Measurements from ENCODE around the gene ALG10B. TPM values are rescaled to one million over a fixed set of nuclear protein-coding genes. Genes with fewer than 3 reads are reported as not detected.
"Not testable (repeated sequence)": the region's sequence is repeated elsewhere in the genome, so short reads cannot be mapped to it uniquely, and the experiment has no call there.

The ALG10B gene
- total RNA-seq, 2 donors from 2014 or later: 5.6 to 6.2 TPM

GRCh38 chr12:38289396-38289795 is 27.2 kb upstream of the ALG10B start:
- no peak for ATAC-seq
- 50 to 60% methylated on average over 2 of the region's 2 CpGs for WGBS, 2 donors

GRCh38 chr12:38291160-38291559 is 25.4 kb upstream of the ALG10B start:
- intact Hi-C loops (cut with DNase I): no loop called here

More at GRCh38 chr12:38289396-38289795, 27.2 kb upstream of the ALG10B start:
- no peaks in the 10 kb centered on the region for H3K27me3 ChIP-seq
- H3K9me3 ChIP-seq: no peaks in the 10 kb centered on the region
- no peaks in the 10 kb centered on the region for H3K36me3 ChIP-seq (replicated peaks in 1 of 2; ENCODE audit: insufficient read depth in 1 of 2, low read depth in 2 of 2)
- H3K4me3 ChIP-seq: no peak overlapping the region
- TF ChIP-seq CTCF (IDR thresholded peaks at IDR 0.05) (no peak), POLR2A (IDR thresholded peaks at IDR 0.05) (no peak)
- intact Hi-C loops (cut with DNase I): no loop called here
- no peak overlapping the region for H3K27ac ChIP-seq
- DNase-seq: no peak
- H3K4me1 ChIP-seq: no peaks in the 10 kb centered on the region

GRCh38 chr12:38302972-38303371 is 13.6 kb upstream of the ALG10B start:
- H3K4me3 ChIP-seq; H3K36me3 ChIP-seq (replicated peaks in 1 of 2; ENCODE audit: insufficient read depth in 1 of 2, low read depth in 2 of 2); ATAC-seq; H3K9me3 ChIP-seq; intact Hi-C loops (cut with DNase I); H3K4me1 ChIP-seq; H3K27ac ChIP-seq; H3K27me3 ChIP-seq; DNase-seq: not testable (repeated sequence)
- WGBS, 2 donors: 5 to 8% methylated on average over 1 of the region's 1 CpG

More at GRCh38 chr12:38291160-38291559, 25.4 kb upstream of the ALG10B start:
- Histone ChIP-seq H3K36me3 (replicated peaks in 1 of 2; ENCODE audit: insufficient read depth in 1 of 2, low read depth in 2 of 2) (no peaks in the 10 kb centered on the region), H3K27ac (no peak overlapping the region), H3K4me1 (no peaks in the 10 kb centered on the region), H3K9me3 (no peaks in the 10 kb centered on the region), H3K27me3 (no peaks in the 10 kb centered on the region), H3K4me3 (no peak overlapping the region)
- WGBS, 2 donors: 36 to 38% methylated on average over 4 of the region's 4 CpGs
- TF ChIP-seq CTCF (IDR thresholded peaks at IDR 0.05) (no peak), POLR2A (IDR thresholded peaks at IDR 0.05) (no peak)
- ATAC-seq: no peak
- DNase-seq: no peak

GRCh38 chr12:38321966-38322365 is 5.4 kb downstream of the ALG10B start:
- DNase-seq; H3K4me1 ChIP-seq; H3K9me3 ChIP-seq; H3K27ac ChIP-seq; ATAC-seq; H3K36me3 ChIP-seq (replicated peaks in 1 of 2; ENCODE audit: insufficient read depth in 1 of 2, low read depth in 2 of 2); H3K4me3 ChIP-seq; intact Hi-C loops (cut with DNase I); H3K27me3 ChIP-seq: not testable (repeated sequence)
- WGBS, 2 donors: 70 to 89% methylated on average over 2 of the region's 2 CpGs

- ATAC-seq: no peak
- intact Hi-C loops (cut with DNase I): no loop called here
- no peak for DNase-seq
- Histone ChIP-seq H3K4me3 (no peak overlapping the region), H3K36me3 (replicated peaks in 1 of 2; ENCODE audit: insufficient read depth in 1 of 2, low read depth in 2 of 2) (no peaks in the 10 kb centered on the region), H3K4me1 (no peaks in the 10 kb centered on the region), H3K9me3 (no peaks in the 10 kb centered on the region), H3K27me3 (no peaks in the 10 kb centered on the region), H3K27ac (no peak overlapping the region)
- 54 to 57% methylated on average over 2 of the region's 2 CpGs for WGBS, 2 donors
- no peak for TF ChIP-seq POLR2A (IDR thresholded peaks at IDR 0.05)
- no peak for TF ChIP-seq CTCF (IDR thresholded peaks at IDR 0.05)
Observed at GRCh38 chr12:38324912-38325311, 8.3 kb downstream of the ALG10B start.

GRCh38 chr12:38327356-38327755 is 10.8 kb downstream of the ALG10B start:
- ATAC-seq (no peak), DNase-seq (no peak)
- intact Hi-C loops (cut with DNase I): no loop called here
- Histone ChIP-seq H3K4me1 (no peaks in the 10 kb centered on the region), H3K27me3 (no peaks in the 10 kb centered on the region), H3K36me3 (replicated peaks in 1 of 2; ENCODE audit: insufficient read depth in 1 of 2, low read depth in 2 of 2) (no peaks in the 10 kb centered on the region), H3K4me3 (no peak overlapping the region), H3K27ac (no peak overlapping the region), H3K9me3 (no peaks in the 10 kb centered on the region)
- TF ChIP-seq POLR2A (IDR thresholded peaks at IDR 0.05) (no peak), CTCF (IDR thresholded peaks at IDR 0.05) (no peak)
- WGBS, 2 donors: 80 to 81% methylated on average over 3 of the region's 3 CpGs

Data from body of pancreas (tissue), 4 donors.